Measurements from ENCODE around the gene PPIF. TPM values are rescaled to one million over a fixed set of nuclear protein-coding genes. Genes with fewer than 3 reads are reported as not detected.

The PPIF gene
- polyA plus RNA-seq, 1 donor (not counting 4 experiments of a cell fraction or from before 2014, with no cell fraction given): 71.3 TPM

- FAIRE-seq: no peak
- H3K36me3 ChIP-seq (ENCODE audit: control insufficient read depth in 2 of 2, extremely low read depth in 1 of 2, insufficient read depth in 2 of 2, low read length in 2 of 2): no peaks in the 10 kb centered on the region
- no peak overlapping the region for H3K4me3 ChIP-seq (ENCODE audit: control insufficient read depth in 2 of 3, extremely low read depth in 1 of 3, insufficient read depth in 2 of 3, low read depth in 1 of 3, low read length in 3 of 3)
- H3K9me3 ChIP-seq (ENCODE audit: control insufficient read depth, low read depth, low read length): no peaks in the 10 kb centered on the region
- no peak for DNase-seq (ENCODE audit: low read depth, low spot score)
- no peaks in the 10 kb centered on the region for H4K20me1 ChIP-seq (ENCODE audit: control insufficient read depth, extremely low read depth, insufficient read depth, low read length)
- H3K79me2 ChIP-seq (ENCODE audit: control insufficient read depth, insufficient read depth, low read length): no peaks in the 10 kb centered on the region
- no peaks in the 10 kb centered on the region for H3K4me1 ChIP-seq (ENCODE audit: control insufficient read depth, extremely low read depth, insufficient read depth, low read length)
- H2AFZ ChIP-seq (ENCODE audit: control insufficient read depth, low read length): no peak overlapping the region
- H3K4me2 ChIP-seq (ENCODE audit: control insufficient read depth, extremely low read depth, insufficient read depth, low read depth, low read length): no peak overlapping the region
- dilution Hi-C loops (cut with MboI; ENCODE audit: extremely low pct_ligation_motif_present, low sequenced_read_pairs): no loop called here
- TF ChIP-seq CTCF (optimal IDR thresholded peaks at IDR 0.05 in 1 of 3, IDR thresholded peaks at IDR 0.05 in 1 of 3, conservative IDR thresholded peaks at IDR 0.05 in 1 of 3; ENCODE audit: extremely low read depth in 1 of 3, insufficient read depth in 2 of 3, low read length in 3 of 3) (no peak), EZH2 (IDR thresholded peaks at IDR 0.05; ENCODE audit: low read length) (no peak)
- H3K27ac ChIP-seq (ENCODE audit: control insufficient read depth, insufficient read depth, low read length): no peak overlapping the region
- H3K27me3 ChIP-seq (ENCODE audit: control insufficient read depth, extremely low read depth, insufficient read depth, low read length): no peaks in the 10 kb centered on the region
- no peaks in the 10 kb centered on the region for H3K9me1 ChIP-seq (ENCODE audit: control insufficient read depth, extremely low read depth, insufficient read depth, low read length)
- H3K9ac ChIP-seq (ENCODE audit: control insufficient read depth, extremely low read depth, insufficient read depth, low read length): no peak overlapping the region
Measured at GRCh38 chr10:79367426-79368189, 20.3 kb downstream of the PPIF start.

- Histone ChIP-seq H2AFZ (ENCODE audit: control insufficient read depth, low read length) (no peak overlapping the region), H3K79me2 (ENCODE audit: control insufficient read depth, insufficient read depth, low read length) (no peaks in the 10 kb centered on the region), H3K36me3 (ENCODE audit: control insufficient read depth in 2 of 2, extremely low read depth in 1 of 2, insufficient read depth in 2 of 2, low read length in 2 of 2) (no peaks in the 10 kb centered on the region), H3K4me2 (ENCODE audit: control insufficient read depth, extremely low read depth, insufficient read depth, low read depth, low read length) (no peak overlapping the region), H3K4me1 (ENCODE audit: control insufficient read depth, extremely low read depth, insufficient read depth, low read length) (no peaks in the 10 kb centered on the region), H3K27me3 (ENCODE audit: control insufficient read depth, extremely low read depth, insufficient read depth, low read length) (no peaks in the 10 kb centered on the region), H3K9me1 (ENCODE audit: control insufficient read depth, extremely low read depth, insufficient read depth, low read length) (no peaks in the 10 kb centered on the region), H3K9me3 (ENCODE audit: control insufficient read depth, low read depth, low read length) (no peaks in the 10 kb centered on the region), H3K27ac (ENCODE audit: control insufficient read depth, insufficient read depth, low read length) (no peak overlapping the region), H3K4me3 (ENCODE audit: control insufficient read depth in 2 of 3, extremely low read depth in 1 of 3, insufficient read depth in 2 of 3, low read depth in 1 of 3, low read length in 3 of 3) (no peak overlapping the region), H4K20me1 (ENCODE audit: control insufficient read depth, extremely low read depth, insufficient read depth, low read length) (no peaks in the 10 kb centered on the region), H3K9ac (ENCODE audit: control insufficient read depth, extremely low read depth, insufficient read depth, low read length) (no peak overlapping the region)
- TF ChIP-seq EZH2 (IDR thresholded peaks at IDR 0.05; ENCODE audit: low read length): no peak
- TF ChIP-seq CTCF (optimal IDR thresholded peaks at IDR 0.05 in 1 of 3, IDR thresholded peaks at IDR 0.05 in 1 of 3, conservative IDR thresholded peaks at IDR 0.05 in 1 of 3; ENCODE audit: extremely low read depth in 1 of 3, insufficient read depth in 2 of 3, low read length in 3 of 3): no peak
- DNase-seq (ENCODE audit: low read depth, low spot score) (no peak), FAIRE-seq (no peak)
- dilution Hi-C loops (cut with MboI; ENCODE audit: extremely low pct_ligation_motif_present, low sequenced_read_pairs): no loop called here
Measured at GRCh38 chr10:79372871-79373270, 25.6 kb downstream of the PPIF start.

Measured in keratinocyte (primary cell).